HG03175 (cell line): ENCODE measurements around the gene TM4SF20.

Source experiments
- ATAC-seq: cut with Tn5 transposase; IDR thresholded peaks from one replicate; pipeline ENCODE4 v1.9.1; 2021; ENCODE audit warnings: mild to moderate bottlenecking, moderate library complexity; ENCODE audit not compliant: unreplicated experiment

The TM4SF20 gene, protein sequence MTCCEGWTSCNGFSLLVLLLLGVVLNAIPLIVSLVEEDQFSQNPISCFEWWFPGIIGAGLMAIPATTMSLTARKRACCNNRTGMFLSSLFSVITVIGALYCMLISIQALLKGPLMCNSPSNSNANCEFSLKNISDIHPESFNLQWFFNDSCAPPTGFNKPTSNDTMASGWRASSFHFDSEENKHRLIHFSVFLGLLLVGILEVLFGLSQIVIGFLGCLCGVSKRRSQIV

DNA sequence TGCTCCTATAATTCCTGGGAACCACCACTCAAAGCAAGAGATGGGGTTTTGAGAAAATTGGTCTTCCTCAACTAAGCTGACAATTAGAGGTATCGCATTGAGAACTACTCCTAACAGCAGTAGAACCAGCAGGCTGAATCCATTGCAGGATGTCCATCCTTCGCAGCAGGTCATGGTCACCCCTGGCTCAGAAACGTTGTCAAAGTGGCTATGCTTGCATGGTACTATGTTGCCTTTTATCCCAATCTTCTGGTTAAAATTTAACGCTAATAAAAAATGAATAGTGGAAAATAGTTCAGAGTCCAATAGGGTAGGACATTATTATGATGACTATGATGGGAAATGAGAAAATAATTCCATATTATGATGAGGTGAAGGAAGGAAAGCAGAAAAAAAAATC is at the start of gene TM4SF20:
TSS of gene TM4SF20 (minus strand) at position 212 of the 400 bp plus-strand sequence. CDS start at position 174, 38 bp downstream.
- no peak for ATAC-seq

DNA sequence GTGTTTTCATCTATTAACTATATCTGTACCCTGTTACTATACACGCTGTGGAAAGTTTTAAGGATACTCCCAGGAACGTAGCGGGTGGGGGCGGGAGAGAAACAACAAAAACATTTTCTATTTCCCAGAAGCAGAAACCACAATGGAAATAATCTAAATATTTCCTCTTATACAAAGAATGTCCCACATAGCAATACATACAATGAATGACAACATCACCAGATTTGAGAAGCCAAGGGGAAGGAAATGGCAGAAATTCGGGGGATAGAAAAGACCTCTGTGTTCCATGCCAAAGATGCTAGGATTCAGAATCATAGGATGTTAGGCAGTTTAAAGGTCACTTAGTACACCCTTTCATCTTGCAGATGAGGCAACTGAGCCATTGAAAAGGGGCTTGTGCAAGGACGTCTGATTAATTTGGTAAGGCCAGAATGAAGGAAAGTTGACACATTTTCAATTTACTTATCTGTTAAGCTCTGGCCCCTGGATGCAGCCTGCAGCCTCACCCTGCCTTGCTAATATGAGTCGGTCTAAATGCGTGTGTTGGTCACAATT is 49.7 kb upstream of the TM4SF20 start:
- no peak for ATAC-seq

DNA sequence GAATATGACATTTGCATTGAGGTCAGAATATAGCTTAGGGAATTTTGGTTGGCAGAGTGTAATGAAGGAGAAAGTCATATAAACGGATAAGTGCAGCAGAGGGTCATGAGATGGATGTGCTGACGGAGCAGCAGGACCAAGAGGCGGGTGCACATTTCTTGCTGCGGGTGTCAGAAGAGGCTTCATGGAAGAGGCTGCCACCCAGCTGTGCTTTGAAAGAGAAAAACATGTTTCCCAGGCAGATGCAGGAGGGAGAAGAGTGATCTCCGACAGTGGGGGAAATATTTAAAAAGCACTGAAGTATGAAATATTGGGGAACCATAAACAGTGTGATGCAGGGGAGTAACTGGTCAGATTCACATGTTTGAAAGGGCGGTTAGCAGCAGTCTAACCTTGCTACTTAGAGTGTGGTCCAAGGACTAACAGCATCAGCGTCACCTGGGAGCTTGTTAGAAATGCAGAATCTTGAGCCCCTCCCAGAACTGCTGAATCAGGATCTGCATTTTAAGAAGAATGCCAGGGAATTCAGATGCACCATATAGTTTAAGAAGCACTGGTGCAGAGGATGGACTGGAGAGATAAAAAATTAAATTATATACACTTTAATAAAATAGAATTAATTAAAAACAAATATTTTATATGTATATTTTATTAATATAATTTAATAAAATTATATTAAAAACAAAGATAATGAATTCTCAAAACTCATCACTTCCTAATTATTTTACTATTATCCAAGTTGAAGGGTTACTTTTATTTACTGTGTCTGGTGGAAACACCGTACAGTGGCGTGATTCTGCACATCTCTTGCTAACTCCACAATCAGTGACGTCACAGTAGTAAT is 44.8 kb upstream of the TM4SF20 start:
- no peak for ATAC-seq

DNA sequence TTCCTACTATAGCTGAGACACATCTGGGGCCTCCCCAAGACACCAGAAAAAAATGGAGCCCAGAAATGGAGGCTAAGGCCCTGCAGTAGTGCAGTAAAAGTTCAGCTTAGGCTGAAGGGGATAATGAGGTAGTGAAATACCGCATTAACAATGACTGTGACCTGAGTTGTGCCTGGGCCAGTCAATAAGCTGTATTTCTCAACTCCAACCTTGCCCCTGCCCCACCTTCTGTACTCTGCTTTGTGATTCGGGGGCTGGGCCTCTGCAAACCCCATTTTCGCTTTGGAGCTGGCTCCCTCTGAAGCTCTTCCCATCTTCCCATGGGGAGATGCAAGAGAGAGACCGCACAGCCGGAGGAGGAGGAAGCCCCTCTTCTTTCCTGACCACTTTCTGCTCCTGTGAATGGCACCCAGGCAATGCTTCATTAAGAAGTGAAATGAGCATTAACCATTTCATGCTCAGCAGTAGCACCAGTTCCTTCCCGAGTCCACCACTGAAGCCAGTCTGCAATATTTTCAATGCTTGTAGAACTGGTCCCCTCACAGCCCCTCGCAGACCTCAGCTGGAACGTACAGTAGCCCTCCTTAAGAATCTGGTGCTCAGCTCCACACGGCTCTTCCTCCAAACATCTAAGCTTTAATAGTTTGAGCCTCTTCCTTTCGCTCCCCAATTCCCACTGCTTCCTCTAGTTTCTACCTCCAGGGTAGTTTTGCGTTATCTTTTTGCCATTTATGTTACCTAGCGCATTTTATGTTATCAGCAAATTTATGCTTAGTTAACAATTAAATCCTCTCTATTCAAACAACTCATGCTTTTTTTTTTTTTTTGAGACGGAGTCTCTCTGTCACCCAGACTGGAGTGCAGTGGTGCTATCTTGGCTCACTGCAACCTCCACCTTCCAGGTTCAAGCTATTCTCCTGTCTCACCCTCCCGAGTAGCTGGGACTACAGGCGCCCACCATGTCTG is 41.3 kb upstream of the TM4SF20 start:
- ATAC-seq, result no peak

DNA sequence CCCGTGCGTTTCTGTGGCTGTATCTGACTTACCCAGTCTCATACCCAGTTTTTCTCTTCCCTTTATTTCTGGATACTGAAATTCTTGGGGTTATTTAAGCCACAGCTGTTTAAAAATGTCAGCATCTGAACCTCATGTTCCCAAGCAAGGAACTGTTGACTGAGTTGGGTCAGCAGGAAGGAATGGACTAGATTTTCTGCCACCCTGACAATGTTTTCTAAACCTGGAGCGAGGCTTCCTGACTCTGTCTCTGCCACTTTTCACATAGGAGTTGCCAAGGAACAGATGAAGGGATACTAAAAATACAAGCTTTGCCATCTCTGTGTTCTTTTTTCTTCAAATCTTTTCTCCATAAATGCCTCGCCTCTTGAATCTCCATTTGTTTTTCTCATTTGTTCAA is 37.6 kb upstream of the TM4SF20 start:
- no peak for ATAC-seq

DNA sequence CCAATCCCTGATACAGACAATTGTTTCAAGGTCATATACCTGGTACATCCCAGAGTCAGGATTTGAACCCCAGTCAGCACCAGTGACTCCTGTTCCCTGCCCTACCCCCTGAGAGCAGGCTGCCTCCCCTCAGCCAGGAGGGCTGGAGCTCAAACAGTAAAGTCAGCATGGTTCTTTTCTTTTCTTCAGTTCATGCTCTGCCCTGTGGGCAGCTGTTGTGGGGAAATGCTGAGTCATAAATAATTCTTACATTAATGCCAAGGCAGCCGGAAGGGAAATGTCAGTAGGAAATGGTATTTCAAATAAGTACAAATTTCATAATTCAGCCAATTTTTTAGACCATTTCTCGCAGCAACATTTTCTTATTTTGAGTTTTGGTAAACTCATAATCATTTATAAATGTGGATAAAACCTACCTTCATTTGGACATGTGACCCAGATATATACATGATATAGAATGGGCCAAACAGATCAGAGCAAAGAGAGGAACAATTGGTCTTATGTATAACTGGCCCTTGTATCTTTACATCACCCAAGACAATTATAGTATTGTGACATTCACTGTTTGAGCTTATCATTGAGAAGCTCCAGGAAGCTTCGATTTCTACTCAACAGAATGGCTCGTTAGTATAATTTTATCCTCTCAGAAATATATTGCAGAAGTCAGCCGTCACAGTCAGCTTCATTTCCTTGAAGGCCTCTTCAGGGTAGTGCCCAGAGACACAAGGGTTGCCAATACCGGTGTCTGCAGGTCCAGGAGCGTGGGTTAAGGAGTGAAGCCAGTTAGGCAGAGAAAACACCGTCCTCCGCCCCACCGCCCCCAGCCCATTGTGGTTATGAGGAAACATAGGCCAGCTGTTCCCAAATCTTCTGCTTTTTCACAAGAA is 36.7 kb upstream of the TM4SF20 start:
- peak; percentile 36 for ATAC-seq

DNA sequence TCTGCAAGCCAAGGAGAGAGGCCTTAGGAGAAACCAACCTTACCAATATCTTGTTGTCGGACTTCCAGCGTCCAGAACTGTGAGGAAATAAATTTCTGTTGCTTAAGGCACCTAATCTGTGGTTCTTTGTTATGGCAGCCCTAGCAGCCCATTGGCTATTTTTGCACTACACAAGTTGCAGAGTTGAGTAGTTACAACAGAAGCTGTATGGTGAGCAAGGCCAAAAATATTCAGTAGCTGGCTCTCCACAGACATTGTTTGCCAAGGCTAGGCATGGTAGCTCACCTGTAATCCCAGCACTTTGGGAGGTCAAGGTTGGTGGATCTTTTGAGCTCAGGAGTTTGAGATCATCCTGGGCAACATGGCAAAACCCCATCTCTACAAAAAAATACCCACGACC is 35.7 kb upstream of the TM4SF20 start:
- ATAC-seq, result no peak

DNA sequence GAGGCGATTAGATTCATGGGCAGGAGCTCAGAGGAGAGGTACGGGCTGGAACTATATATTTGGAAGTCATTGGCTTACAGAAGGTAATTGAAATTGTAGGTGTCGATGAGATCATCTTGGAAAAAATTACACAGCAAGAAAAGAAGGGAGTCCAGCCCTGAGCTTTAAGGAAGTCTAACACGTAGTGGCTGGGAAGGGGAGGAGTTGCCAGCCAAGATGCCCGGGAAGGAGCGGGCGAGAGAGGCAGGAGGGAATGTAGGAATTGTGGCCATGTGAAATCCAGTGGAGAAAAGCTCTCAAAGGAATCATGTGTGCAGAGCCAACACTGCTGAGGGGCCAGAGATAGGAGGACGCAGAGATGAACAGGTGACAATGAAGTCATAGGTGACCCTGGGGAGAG is 34.3 kb upstream of the TM4SF20 start:
- ATAC-seq, result no peak

DNA sequence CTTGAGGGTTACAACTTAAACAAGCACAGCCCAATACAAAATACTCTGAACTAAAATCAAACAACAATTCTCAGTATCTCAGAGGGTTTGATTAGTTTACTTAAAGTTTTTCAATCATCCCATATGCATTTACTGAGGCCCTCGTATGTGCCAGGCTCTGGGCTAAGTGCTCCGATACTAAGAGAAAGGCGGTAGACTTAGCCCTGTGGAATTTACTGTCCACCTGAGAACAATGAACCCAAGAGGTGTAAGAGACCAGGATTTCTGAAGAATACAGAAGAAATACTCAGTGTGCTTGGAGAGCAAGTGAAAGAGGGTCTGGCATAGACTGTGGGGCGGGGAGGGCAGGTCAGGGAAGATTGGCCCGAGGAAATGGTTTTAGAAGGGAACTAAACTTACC is 33.8 kb upstream of the TM4SF20 start:
- no peak for ATAC-seq

DNA sequence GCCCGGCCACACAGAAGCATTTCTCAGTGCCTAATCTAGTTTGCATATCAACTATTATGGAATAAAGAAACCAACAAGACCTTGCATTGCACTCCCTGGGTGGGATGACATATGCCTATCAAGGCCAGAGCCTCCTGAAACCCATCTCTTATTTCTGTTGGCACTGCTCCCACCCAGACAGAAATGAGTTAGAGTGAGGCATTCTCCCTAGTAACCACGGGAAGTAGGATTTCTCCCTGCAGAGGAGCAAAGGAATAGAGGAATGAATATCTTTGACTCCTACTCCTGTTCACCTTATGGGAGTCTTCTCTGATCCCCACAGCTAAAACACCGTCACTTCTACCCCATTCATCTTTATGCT is 32.9 kb upstream of the TM4SF20 start:
- ATAC-seq, result no peak

DNA sequence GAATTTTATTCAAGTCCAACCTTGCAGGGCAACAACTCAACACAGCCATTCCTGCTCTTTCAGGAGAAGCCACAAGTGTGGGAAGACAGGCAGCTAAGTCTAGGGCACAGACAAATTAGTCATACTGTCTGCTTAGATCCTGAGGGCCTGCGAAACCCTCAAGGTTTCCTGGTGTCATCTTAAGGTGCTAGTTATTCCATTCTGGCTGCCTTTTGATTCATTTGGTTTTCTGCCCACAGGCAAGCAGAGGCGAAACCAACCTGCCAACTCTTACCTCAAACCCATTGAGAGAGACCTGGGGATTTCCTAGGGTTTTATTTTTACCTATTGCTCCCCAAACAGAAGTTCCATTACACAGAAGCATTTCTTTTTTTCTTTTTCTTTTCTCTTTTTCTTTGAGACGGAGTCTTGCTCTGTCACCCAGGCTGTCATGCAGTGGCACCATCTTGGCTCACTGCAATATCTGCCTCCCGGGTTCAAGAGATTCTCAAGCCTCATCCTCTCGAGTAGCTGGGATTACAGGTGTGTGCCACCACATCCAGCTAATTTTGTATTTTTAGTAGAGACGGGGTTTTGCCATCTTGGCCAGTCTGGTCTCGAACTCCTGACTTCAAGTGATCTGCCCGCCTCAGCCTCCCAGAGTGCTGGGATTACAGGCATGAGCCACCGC is 32.3 kb upstream of the TM4SF20 start:
- peak; percentile 72 for ATAC-seq

DNA sequence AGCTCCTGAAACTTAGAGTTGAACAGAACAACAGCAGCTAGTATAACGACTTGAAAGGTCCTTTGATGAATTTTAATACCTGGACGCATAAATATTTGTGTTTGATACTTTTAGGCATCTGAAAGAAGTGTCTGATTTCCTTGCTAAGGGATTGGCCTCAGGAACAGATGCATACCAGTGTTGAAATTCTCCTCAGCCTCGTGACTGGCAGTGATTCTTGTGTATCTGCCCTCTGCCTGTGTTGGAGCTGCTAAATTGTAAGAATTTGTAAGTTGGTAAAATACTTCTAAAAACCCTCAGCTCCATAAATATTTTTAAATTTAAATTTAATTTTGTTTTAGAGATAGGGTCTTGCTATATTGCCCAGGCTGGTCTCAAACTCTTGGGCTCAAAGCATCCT is 31.1 kb upstream of the TM4SF20 start:
- no peak for ATAC-seq

DNA sequence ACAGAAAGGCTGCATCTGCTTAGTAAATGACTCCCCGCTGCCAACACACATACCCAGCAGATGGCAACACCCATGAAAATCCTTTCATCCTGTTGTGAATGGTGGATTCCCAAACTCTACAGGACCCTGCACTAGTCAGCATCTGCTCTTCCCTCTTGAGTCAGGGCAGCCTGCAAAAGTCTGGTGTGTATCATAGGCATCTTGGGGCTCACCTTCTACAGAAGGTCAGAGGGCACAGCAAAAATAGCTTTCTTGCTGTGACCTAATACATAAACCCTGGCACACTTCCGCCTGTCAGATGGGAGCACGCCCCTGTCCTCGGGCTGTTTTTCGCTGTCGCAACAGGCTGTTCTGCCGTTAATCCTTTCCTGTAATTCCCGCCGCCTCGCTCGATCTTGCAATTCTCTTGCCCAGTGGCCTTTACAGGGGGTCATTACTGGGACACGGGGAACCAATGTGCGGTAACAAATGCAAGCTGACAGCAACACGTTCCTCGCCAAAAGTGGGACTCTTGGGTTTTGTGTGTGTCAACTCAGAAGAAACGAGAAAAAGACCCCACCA is 28.6 kb upstream of the TM4SF20 start:
- ATAC-seq, result no peak

DNA sequence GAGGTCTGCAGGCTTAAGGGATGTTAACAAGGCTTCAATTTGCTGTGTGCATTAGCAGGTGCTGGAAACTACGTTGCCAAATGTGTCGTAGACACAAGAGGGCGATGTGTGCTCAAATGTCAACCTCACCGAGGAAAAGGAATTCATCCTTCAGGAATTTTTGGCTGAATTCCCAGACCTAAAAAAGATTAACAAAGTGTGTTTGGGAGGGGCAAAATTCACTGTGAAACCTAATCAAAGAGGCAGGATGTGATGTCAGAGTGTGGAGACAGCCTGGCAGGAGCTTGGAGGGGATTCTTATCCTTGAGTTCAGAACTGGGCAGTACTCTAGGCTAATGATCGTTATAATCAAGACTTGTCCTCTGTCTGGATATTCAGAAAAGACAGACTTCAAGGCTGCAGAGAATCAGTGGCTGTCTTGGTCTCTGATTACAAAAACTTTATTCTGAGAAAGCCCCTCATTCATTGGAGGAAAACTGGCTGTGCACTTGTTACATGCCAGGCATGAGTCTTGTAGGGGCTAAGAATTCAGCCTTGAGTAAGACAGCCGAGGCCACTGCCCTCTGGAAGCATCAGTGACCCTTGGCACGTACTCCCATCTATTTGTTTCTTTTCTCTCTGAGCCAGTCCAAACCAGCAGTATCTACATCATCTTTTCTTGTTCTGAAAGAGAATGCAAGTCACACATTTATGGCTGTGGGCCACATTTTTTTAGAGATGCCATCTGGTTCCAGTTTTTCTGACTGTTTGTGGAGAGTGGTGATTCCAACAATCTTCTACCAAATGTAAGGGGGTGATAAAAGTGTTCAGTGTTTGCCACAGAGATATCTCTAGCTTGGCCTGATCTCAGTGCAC is 27.3 kb upstream of the TM4SF20 start:
- ATAC-seq, result no peak

DNA sequence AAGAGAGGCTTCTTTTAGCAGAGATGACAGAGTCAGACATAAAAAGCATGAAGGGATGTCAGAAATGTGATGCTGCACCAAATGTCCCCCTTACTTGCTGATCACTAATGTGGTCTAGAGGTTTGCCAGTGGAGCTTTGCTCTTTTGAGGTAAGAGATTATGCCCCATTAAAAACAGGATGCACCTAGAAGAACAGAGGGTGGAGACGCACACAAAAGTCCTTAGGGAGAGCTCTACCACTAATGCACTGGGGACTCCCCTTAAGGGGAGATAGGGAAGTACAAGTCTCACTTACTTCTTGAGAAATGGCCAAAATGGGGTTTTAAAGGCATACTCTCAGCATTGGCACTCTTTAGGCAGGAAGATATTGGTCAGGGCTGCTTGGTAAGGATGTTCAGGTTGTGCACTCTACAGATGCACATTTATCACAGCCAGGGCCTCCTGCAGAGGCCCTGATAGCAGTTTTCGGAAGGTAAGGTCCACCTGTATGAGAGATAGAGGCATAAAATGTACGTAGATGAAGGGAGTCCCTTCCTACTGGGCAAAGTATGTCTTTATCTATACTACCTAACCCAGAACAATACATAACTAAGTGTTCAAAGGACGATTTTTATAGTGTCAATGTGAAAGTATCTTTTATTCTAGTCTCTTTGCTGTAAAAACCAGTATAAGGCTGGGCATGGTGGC is 25.6 kb upstream of the TM4SF20 start:
- no peak for ATAC-seq

DNA sequence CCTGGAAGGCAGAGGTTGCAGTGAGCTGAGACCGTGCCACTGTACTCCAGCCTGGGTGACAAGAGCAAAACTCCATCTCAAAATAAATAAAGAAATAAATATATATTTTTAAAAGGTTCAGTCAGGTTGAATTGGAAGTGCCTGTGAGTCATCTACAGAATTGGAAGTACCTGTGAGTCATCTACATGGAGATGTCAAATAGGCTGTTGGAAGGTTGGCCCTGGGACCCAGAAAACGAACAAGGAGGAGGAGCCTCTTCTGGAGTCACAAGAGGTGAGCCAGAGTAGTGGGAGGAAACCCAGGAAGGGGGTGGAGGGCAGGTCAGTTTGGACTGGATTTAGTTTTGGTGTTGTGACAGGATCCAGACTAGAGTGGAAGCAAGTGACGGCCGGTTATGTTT is 23.9 kb upstream of the TM4SF20 start:
- no peak for ATAC-seq

DNA sequence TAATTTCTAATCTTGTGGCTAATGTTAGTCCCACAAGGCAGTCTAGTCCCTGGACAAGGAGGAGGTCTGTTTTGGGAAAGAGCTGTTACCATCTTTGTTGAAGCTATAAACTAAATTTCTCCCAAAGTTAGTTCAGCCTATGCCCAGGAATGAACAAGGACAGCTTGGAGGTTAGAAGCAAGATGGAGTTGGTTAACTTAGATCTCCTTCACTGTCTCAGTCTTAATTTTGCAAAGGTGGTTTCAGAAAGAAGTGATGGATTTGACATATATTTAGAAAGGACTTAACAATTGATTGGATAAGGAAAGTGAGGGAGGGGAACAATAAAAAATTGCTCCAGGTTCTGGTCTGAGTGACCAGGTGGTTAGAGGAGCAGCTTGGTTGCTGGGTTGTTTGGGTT is 23.2 kb upstream of the TM4SF20 start:
- ATAC-seq, result no peak

DNA sequence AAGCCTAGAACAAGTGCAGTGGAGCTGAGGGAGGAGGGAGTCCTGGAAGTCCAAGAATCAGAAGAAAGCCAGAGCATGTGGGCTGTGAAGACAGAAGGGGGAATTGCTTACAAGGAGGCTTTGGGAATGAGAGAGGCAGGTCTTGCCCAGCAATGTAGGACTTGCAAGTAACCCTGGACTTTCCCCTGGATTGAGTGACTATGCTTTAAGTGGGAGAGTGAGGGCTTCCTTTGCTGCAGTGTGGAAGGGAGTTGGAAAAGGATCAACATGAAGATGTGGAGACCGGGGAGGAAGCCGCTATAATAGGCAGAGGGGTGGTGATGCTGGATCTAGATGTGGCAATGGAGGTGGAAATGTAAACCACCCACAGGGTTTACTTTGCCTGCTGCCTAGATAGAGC is 22.4 kb upstream of the TM4SF20 start:
- no peak for ATAC-seq
